ENCODE measurements around the gene KDM4D. TPM values are rescaled to one million over a fixed set of nuclear protein-coding genes. Genes with fewer than 3 reads are reported as not detected.

KDM4D gene
- total RNA-seq, 4 donors from 2014 or later, result 0.16 to 0.88 (median 0.46) TPM

- no peak for TF ChIP-seq CTCF (IDR thresholded peaks at IDR 0.05; ENCODE audit: low read depth)
Observed at GRCh38 chr11:95035316-95035715, 61.8 kb downstream of the KDM4D start.

- TF ChIP-seq CTCF (IDR thresholded peaks at IDR 0.05; ENCODE audit: low read depth), result no peak
Observed at GRCh38 chr11:95042239-95042638, 68.7 kb downstream of the KDM4D start.

GRCh38 chr11:95042906-95043305 lies 69.4 kb downstream of the KDM4D start:
- no peak for TF ChIP-seq CTCF (IDR thresholded peaks at IDR 0.05; ENCODE audit: low read depth)

- no peak for TF ChIP-seq CTCF (IDR thresholded peaks at IDR 0.05; ENCODE audit: low read depth)
Observed at GRCh38 chr11:95044010-95044409, 70.5 kb downstream of the KDM4D start.

- TF ChIP-seq CTCF (IDR thresholded peaks at IDR 0.05; ENCODE audit: low read depth), result no peak
Observed at GRCh38 chr11:95045812-95046211, 72.3 kb downstream of the KDM4D start.

Other genes starting within 250 kb of the KDM4D start
- gene AMOTL1, start 205.4 kb upstream of the KDM4D start, total RNA-seq, result 10 to 100 TPM; 21.8 to 46.7 (median 32.9) TPM
- gene CWC15, start 153 bp upstream of the KDM4D start, total RNA-seq, result 10 to 100 TPM; 47.1 to 58.7 (median 53.4) TPM
- gene KDM4E, start 51.5 kb downstream of the KDM4D start, total RNA-seq, result not detected
- gene KDM4F, start 75.7 kb downstream of the KDM4D start, total RNA-seq, result not detected
- 10 to 100 TPM; 25.8 to 33.7 (median 28.3) TPM for gene SRSF8, start 93.2 kb downstream of the KDM4D start, total RNA-seq
- 10 to 100 TPM; 22.8 to 33.7 (median 26.3) TPM for gene ENDOD1, start 116.1 kb downstream of the KDM4D start, total RNA-seq

All from subcutaneous adipose tissue (tissue), 4 donors.